Measurements from ENCODE around the gene RPL3. TPM values are rescaled to one million over a fixed set of nuclear protein-coding genes. Genes with fewer than 3 reads are reported as not detected.

RPL3 gene
- polyA plus RNA-seq, 1 donor: 2,943 TPM

GRCh38 chr22:39263626-39264348 is 55.6 kb downstream of the RPL3 start:
- no peak for DNase-seq (ENCODE audit: low read depth)

Other genes with a start within 250 kb of the RPL3 start
- 3.2 TPM for gene APOBEC3G, start 242.3 kb downstream of the RPL3 start, polyA plus RNA-seq (ENCODE audit: insufficient read length)
- not detected for gene APOBEC3H, start 222.4 kb downstream of the RPL3 start, polyA plus RNA-seq (ENCODE audit: insufficient read length)
- 3.7 TPM for gene CBX7, start 166.9 kb downstream of the RPL3 start, polyA plus RNA-seq (ENCODE audit: insufficient read length)
- gene PDGFB, start 74.6 kb downstream of the RPL3 start, polyA plus RNA-seq (ENCODE audit: insufficient read length): 18.3 TPM
- 12.9 TPM for gene SYNGR1, start 30.4 kb upstream of the RPL3 start, polyA plus RNA-seq (ENCODE audit: insufficient read length)
- 23.3 TPM for gene TAB1, start 80.2 kb upstream of the RPL3 start, polyA plus RNA-seq (ENCODE audit: insufficient read length)
- 3.5 TPM for gene MGAT3, start 137.4 kb upstream of the RPL3 start, polyA plus RNA-seq (ENCODE audit: insufficient read length)
- gene MIEF1, start 182.7 kb upstream of the RPL3 start, polyA plus RNA-seq (ENCODE audit: insufficient read length): 15.3 TPM
- gene ATF4, start 200.9 kb upstream of the RPL3 start, polyA plus RNA-seq (ENCODE audit: insufficient read length): 358 TPM
- gene RPS19BP1, start 213.1 kb upstream of the RPL3 start, polyA plus RNA-seq (ENCODE audit: insufficient read length): 50.8 TPM